Keratinocyte (primary cell): ENCODE data around the gene ZNF467.

Experiments
- EZH2 ChIP-seq: IDR thresholded peaks from one replicate; pipeline ENCODE4 v1.6.1; 2012; ENCODE audit warnings: inconsistent platforms, mild to moderate bottlenecking, low read length, moderate library complexity
- TF ChIP-seq, protein P1 (sequence below), 3 experiments: IDR thresholded peaks in 1 of 3; conservative IDR thresholded peaks in 1 of 3; optimal IDR thresholded peaks in 1 of 3; 2 replicates in 2 of 3; 3 replicates in 1 of 3; pipeline versions ENCODE3 to v1.5.1; 2011; ENCODE audit warnings: low read length in 3 of 3, mild to moderate bottlenecking in 3 of 3, moderate library complexity in 2 of 3, control low read depth in 1 of 3, inconsistent platforms in 1 of 3; ENCODE audit not compliant: insufficient read depth in 2 of 3; ENCODE audit errors: extremely low read depth in 1 of 3

DNA sequence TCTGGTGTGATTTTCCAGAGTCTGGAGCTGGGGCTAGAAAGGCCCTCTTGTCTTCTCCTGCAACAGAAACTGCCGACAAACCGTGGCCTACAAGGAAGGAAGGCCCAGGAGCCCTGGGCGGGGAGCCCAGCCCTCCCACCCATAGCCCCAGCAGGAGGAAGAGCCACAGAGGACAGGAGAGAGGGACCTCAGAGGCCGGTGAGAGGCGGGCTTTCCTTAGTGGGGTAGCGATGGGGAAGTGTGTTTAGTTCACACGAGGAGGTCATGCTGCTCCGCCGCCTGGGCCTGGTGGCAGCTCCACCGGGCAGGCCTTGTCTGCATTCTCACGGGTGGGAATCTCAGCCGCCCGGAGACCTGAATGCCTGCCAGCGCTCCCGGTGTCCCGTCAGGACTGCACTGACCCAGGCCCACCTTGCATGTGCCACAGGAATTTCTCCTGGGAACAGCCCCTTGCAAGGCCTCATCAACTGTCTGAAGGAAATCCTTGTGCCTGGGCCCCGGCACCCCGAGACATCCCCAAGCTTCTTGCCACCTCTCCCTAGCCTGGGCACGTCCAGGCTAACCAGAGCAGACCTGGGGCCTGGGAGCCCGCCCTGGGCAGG, 50.9 kb downstream of the ZNF467 start:
- TF ChIP-seq, protein P1, sequence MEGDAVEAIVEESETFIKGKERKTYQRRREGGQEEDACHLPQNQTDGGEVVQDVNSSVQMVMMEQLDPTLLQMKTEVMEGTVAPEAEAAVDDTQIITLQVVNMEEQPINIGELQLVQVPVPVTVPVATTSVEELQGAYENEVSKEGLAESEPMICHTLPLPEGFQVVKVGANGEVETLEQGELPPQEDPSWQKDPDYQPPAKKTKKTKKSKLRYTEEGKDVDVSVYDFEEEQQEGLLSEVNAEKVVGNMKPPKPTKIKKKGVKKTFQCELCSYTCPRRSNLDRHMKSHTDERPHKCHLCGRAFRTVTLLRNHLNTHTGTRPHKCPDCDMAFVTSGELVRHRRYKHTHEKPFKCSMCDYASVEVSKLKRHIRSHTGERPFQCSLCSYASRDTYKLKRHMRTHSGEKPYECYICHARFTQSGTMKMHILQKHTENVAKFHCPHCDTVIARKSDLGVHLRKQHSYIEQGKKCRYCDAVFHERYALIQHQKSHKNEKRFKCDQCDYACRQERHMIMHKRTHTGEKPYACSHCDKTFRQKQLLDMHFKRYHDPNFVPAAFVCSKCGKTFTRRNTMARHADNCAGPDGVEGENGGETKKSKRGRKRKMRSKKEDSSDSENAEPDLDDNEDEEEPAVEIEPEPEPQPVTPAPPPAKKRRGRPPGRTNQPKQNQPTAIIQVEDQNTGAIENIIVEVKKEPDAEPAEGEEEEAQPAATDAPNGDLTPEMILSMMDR (optimal IDR thresholded peaks at IDR 0.05 in 1 of 3, IDR thresholded peaks at IDR 0.05 in 1 of 3, conservative IDR thresholded peaks at IDR 0.05 in 1 of 3; ENCODE audit: extremely low read depth in 1 of 3, insufficient read depth in 2 of 3, low read length in 3 of 3) = no peak
- TF ChIP-seq EZH2 = no peak
